LNCaP clone FGC (cell line): ENCODE results near the gene SYCP1.
"Not testable (repeated sequence)": the region's sequence is repeated elsewhere in the genome, so short reads cannot be mapped to it uniquely, and the experiment has no call there.

Experiments
- DNase-seq: peaks from one replicate; pipeline ENCODE4 v3.0.0-alpha.2; 2011; ENCODE audit warnings: low read depth
- H3K4me3 ChIP-seq: 2 replicates; pipeline ENCODE4 v1.5.1; 2011; ENCODE audit warnings: mild to moderate bottlenecking, low read depth, low read length, control low read depth
- CTCF ChIP-seq: IDR thresholded peaks from 2 replicates; pipeline ENCODE4 v1.5.1; 2012; ENCODE audit warnings: mild to moderate bottlenecking; ENCODE audit not compliant: control insufficient read depth, insufficient read depth; ENCODE audit errors: extremely low read depth

The SYCP1 gene

GRCh38 chr1:114896795-114897194 lies 42.1 kb downstream of the SYCP1 start:
- DNase-seq: no peak

GRCh38 chr1:114901814-114902213 lies 47.2 kb downstream of the SYCP1 start:
- no peak overlapping the region for H3K4me3 ChIP-seq
- TF ChIP-seq CTCF: no peak
- DNase-seq: no peak

More at GRCh38 chr1:114896795-114897194, 42.1 kb downstream of the SYCP1 start:
- no peak overlapping the region for H3K4me3 ChIP-seq
- no peak for TF ChIP-seq CTCF

GRCh38 chr1:114902343-114902742 lies 47.7 kb downstream of the SYCP1 start:
- H3K4me3 ChIP-seq: no peak overlapping the region
- TF ChIP-seq CTCF: no peak
- DNase-seq: no peak

- H3K4me3 ChIP-seq: no peak overlapping the region
- TF ChIP-seq CTCF: no peak
- no peak for DNase-seq
Measured at GRCh38 chr1:114903480-114903879, 48.8 kb downstream of the SYCP1 start.

- not testable (repeated sequence) for DNase-seq
Measured at GRCh38 chr1:114915720-114916119, 61.1 kb downstream of the SYCP1 start.

GRCh38 chr1:114926607-114927006 lies 71.9 kb downstream of the SYCP1 start:
- no peak overlapping the region for H3K4me3 ChIP-seq
- no peak for TF ChIP-seq CTCF
- no peak for DNase-seq

More at GRCh38 chr1:114915720-114916119, 61.1 kb downstream of the SYCP1 start:
- not testable (repeated sequence) for H3K4me3 ChIP-seq

- TF ChIP-seq CTCF: no peak
- DNase-seq: no peak
- no peak overlapping the region for H3K4me3 ChIP-seq
Measured at GRCh38 chr1:114927401-114927800, 72.7 kb downstream of the SYCP1 start.
